SU-DHL-6 (cell line): ENCODE measurements around the gene SMIM10L2A.

Source experiments
- H2AFZ ChIP-seq: fragments of 200-600 bp; sonication (generic); 2 replicates; pipeline ENCODE4 v1.6.1; 2014; ENCODE audit warnings: low read depth, mild to moderate bottlenecking, moderate library complexity, mixed read lengths, antibody characterized with exemption, low read length; ENCODE audit not compliant: severe bottlenecking
- H3F3A ChIP-seq: fragments of 200-600 bp; shearing (Covaris generic); 2 replicates; pipeline ENCODE4 v1.6.0; 2016; ENCODE audit warnings: antibody characterized with exemption, mild to moderate bottlenecking; ENCODE audit not compliant: insufficient read depth
- H3K27ac ChIP-seq: fragments of 200-600 bp; sonication (generic); 2 replicates; pipeline ENCODE4 v1.5.1; 2016; ENCODE audit warnings: low read depth, mild to moderate bottlenecking, low read length, moderate library complexity, mixed read lengths
- H3K27me3 ChIP-seq: fragments of 200-600 bp; sonication (generic), shearing (Covaris generic); 2 replicates; pipeline ENCODE4 v1.6.0; 2014; ENCODE audit warnings: mild to moderate bottlenecking, low read length
- H3K36me3 ChIP-seq: fragments of 200-600 bp; sonication (generic); 2 replicates; pipeline ENCODE4 v1.6.1; 2014; ENCODE audit warnings: mild to moderate bottlenecking, low read length, mixed read lengths
- H3K4me2 ChIP-seq: fragments of 300-600, 200-600 bp; shearing (Covaris generic), sonication (generic); 2 replicates; pipeline ENCODE4 v1.6.0; 2014; ENCODE audit warnings: low read length, low read depth, mild to moderate bottlenecking; ENCODE audit not compliant: poor library complexity, severe bottlenecking
- H3K4me3 ChIP-seq: fragments of 200-600 bp; sonication (generic); 2 replicates; pipeline ENCODE4 v1.5.1; 2014; ENCODE audit warnings: antibody characterized with exemption, low read length, mild to moderate bottlenecking, mixed read lengths; ENCODE audit not compliant: insufficient read depth, poor library complexity, severe bottlenecking
- H3K79me2 ChIP-seq: fragments of 200-600 bp; sonication (generic); 2 replicates; pipeline ENCODE4 v1.6.1; 2014; ENCODE audit warnings: mild to moderate bottlenecking, low read length, moderate library complexity; ENCODE audit not compliant: insufficient read depth
- H3K9ac ChIP-seq: fragments of 200-600 bp; sonication (generic); 2 replicates; pipeline ENCODE4 v1.7.0; 2014; ENCODE audit warnings: mild to moderate bottlenecking, low read length
- H3K9me2 ChIP-seq: fragments of 200-600 bp; sonication (generic); replicated peaks from 2 replicates; pipeline ENCODE4 v1.6.1; 2014; ENCODE audit warnings: low read length; ENCODE audit not compliant: insufficient read depth
- H3K9me3 ChIP-seq: fragments of 200-600 bp; sonication (generic); 2 replicates; pipeline ENCODE4 v1.6.1; 2014; ENCODE audit warnings: low read length, mixed read lengths; ENCODE audit not compliant: insufficient read depth
- H4K20me1 ChIP-seq: fragments of 200-600 bp; sonication (generic); 2 replicates; pipeline ENCODE4 v1.6.1; 2014; ENCODE audit warnings: low read depth, mild to moderate bottlenecking, antibody characterized with exemption, low read length, moderate library complexity, mixed read lengths
- EZH2phosphoT487 ChIP-seq: fragments of 200-600 bp; sonication (generic), shearing (Covaris generic); conservative IDR thresholded peaks from 2 replicates; pipeline ENCODE4 v1.6.1; 2018; ENCODE audit warnings: mild to moderate bottlenecking, antibody characterized with exemption, low read length, moderate library complexity, mixed read lengths
- TF ChIP-seq, protein P1 (sequence below): fragments of 200-600 bp; sonication (generic); IDR thresholded peaks from one replicate; pipeline ENCODE4 v1.5.1; 2017; ENCODE audit warnings: antibody characterized with exemption, mild to moderate bottlenecking, low read length, moderate library complexity; ENCODE audit not compliant: insufficient read depth, poor library complexity, severe bottlenecking

SMIM10L2A gene

DNA sequence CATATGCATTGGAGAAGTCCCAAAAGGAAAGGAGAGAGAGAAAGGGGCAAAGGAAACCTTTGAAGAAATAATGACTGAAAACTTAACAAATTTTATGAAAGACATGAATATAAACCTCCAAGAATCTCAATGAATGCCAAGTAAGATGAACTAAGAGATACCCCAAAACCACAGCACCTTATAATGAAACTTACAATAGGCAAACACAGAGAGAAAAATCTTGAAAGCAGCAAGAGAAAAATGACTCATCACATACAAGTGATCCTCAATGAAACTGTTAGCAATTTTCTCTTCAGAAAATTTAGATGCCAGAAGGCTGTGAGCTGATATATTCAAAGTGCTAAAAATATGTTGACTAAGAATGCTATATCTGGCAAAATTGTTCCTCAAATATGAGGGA, 10.1 kb downstream of the SMIM10L2A start:
- no peaks in the 10 kb centered on the region for H3K9me3 ChIP-seq
- no peak overlapping the region for H3K4me3 ChIP-seq
- H3K9ac ChIP-seq, result no peak overlapping the region
- no peaks in the 10 kb centered on the region for H4K20me1 ChIP-seq
- no peaks in the 10 kb centered on the region for H3F3A ChIP-seq
- H3K9me2 ChIP-seq, result no peaks in the 10 kb centered on the region
- no peaks in the 10 kb centered on the region for H3K27me3 ChIP-seq
- H3K27ac ChIP-seq, result no peak overlapping the region
- H3K4me2 ChIP-seq, result no peak overlapping the region
- H3K79me2 ChIP-seq, result no peaks in the 10 kb centered on the region
- no peak overlapping the region for H2AFZ ChIP-seq
- TF ChIP-seq, protein P1, sequence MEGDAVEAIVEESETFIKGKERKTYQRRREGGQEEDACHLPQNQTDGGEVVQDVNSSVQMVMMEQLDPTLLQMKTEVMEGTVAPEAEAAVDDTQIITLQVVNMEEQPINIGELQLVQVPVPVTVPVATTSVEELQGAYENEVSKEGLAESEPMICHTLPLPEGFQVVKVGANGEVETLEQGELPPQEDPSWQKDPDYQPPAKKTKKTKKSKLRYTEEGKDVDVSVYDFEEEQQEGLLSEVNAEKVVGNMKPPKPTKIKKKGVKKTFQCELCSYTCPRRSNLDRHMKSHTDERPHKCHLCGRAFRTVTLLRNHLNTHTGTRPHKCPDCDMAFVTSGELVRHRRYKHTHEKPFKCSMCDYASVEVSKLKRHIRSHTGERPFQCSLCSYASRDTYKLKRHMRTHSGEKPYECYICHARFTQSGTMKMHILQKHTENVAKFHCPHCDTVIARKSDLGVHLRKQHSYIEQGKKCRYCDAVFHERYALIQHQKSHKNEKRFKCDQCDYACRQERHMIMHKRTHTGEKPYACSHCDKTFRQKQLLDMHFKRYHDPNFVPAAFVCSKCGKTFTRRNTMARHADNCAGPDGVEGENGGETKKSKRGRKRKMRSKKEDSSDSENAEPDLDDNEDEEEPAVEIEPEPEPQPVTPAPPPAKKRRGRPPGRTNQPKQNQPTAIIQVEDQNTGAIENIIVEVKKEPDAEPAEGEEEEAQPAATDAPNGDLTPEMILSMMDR, result no peak
- TF ChIP-seq EZH2phosphoT487, result no peak
- no peaks in the 10 kb centered on the region for H3K36me3 ChIP-seq

DNA sequence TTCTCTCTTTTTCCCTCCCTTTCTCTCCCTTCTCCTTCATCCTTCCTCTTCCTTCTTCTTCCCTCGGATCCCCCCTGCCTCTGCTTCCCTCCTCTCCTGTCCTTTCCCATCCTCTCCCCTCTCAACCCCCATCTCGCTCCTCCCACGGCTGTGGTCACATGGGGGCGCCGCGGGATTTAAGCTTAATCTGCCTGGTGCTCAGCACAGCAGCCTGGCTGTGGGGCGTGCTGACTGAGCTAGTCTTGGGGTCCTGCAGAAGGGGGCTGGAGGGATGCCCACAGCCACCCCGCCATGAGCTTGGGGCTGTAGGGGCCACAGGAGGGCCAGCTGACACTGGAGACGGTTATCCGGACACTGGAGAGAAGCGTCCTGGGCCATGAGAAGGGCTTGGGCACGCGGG, 10.7 kb downstream of the SMIM10L2A start:
- Histone ChIP-seq H3K9ac (no peak overlapping the region), H3K36me3 (no peaks in the 10 kb centered on the region), H3K27me3 (no peaks in the 10 kb centered on the region), H4K20me1 (no peaks in the 10 kb centered on the region), H3K9me2 (no peaks in the 10 kb centered on the region), H3K4me2 (no peak overlapping the region), H3K27ac (no peak overlapping the region), H3K4me3 (no peak overlapping the region), H2AFZ (no peak overlapping the region), H3K9me3 (no peaks in the 10 kb centered on the region), H3F3A (no peaks in the 10 kb centered on the region), H3K79me2 (no peaks in the 10 kb centered on the region)
- no peak for TF ChIP-seq EZH2phosphoT487
- TF ChIP-seq, protein P1, result no peak

DNA sequence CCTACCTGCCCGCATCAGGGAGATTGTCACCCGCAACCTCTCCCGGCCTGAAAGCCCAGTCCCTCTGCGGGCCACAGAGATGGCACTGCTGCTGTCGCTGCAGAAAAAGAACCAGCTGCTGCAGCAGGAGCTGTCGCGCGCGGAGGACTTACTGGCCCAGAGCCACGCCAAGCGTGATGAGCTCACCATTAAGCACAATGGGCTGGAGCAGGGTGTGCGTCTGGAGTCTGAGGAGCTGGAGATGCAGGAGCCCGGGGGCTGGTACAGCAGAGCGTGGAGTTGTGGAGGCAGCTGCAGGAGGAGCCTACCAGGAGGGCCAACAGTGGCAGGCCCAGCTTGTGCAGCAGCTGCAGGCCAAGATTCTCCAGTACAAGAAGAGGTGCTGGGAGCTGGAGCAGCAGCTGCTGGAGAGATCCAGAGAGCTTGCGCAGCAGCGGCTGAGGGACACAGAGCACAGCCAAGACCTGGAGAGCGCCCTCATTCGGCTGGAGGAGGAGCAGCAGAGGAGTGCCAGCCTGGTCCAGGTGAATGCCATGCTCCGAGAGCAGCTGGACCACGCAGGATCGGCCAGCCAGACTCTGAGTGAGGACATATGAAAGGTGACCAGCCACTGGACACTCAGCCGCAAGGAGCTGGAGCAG, 11.3 kb downstream of the SMIM10L2A start:
- Histone ChIP-seq H3K4me2 (no peak overlapping the region), H2AFZ (no peak overlapping the region), H3K9ac (no peak overlapping the region), H3K79me2 (no peaks in the 10 kb centered on the region), H3K9me2 (no peaks in the 10 kb centered on the region), H3K27me3 (no peaks in the 10 kb centered on the region), H3K9me3 (no peaks in the 10 kb centered on the region), H3K4me3 (no peak overlapping the region), H4K20me1 (no peaks in the 10 kb centered on the region), H3F3A (no peaks in the 10 kb centered on the region), H3K27ac (no peak overlapping the region), H3K36me3 (no peaks in the 10 kb centered on the region)
- TF ChIP-seq EZH2phosphoT487, result no peak
- TF ChIP-seq, protein P1, result no peak
